Stimulated activated CD8-positive, alpha-beta memory T cell treated with anti-CD3 and anti-CD28 coated beads, Interleukin-15, amount 100 ng/mL, for 48 hours (primary cell): ENCODE data around the gene TIMM23B.
A peak's percentile ranks its signal among the peaks of the same experiment; 100 is the strongest.
"Not testable (repeated sequence)": the region's sequence is repeated elsewhere in the genome, so short reads cannot be mapped to it uniquely, and the experiment has no call there.

Experiments used
- DNase-seq, 2 donors: peaks; one replicate each; pipeline ENCODE4 v3.0.0-alpha.2; 2020; ENCODE audit warnings: low read depth in 2 of 2

TIMM23B gene, protein sequence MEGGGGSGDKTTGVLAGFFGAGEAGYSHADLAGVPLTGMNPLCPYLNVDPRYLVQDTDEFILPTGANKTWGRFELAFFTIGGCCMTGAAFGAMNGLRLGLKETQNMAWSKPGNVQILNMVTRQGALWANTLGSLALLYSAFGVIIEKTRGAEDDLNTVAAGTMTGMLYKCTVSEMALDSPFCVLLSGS

GRCh38 chr10:49941447-49942338, at the start of gene TIMM23B, which contains the start of gene PARG:
TIMM23B (plus strand) TSS chr10:49942053; CDS start chr10:49942195, 142 bp downstream.
PARG (minus strand) TSS chr10:49942027; CDS start chr10:49941725, 302 bp downstream.
- peak; percentile 76 to 78 for DNase-seq

DNA sequence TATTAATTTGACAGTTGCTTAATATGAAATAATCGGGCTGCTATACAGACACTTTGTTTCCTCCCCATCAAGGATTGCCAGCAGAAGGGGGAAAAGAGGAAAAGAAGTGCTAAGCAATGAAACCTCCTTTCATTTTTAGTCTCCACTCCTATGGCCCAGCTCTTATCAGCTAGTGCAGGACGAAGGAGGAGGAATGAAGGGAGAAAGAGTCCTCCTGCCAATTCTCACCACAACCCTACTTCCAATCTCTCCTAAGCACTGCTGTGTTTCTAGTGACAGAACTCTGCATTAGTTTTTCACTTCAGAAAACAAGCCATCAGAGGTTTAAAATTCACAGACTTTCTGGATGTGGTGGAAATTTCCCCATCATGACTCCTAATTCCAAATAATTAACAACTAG, 41.9 kb upstream of the TIMM23B start:
- DNase-seq = not testable (repeated sequence)

GRCh38 chr10:49900406-49900805, 41.4 kb upstream of the TIMM23B start:
- not testable (repeated sequence) for DNase-seq

GRCh38 chr10:49903829-49904228, 38.0 kb upstream of the TIMM23B start:
- DNase-seq = not testable (repeated sequence)

GRCh38 chr10:49908290-49909080, 33.4 kb upstream of the TIMM23B start:
- not testable (repeated sequence) for DNase-seq

DNA sequence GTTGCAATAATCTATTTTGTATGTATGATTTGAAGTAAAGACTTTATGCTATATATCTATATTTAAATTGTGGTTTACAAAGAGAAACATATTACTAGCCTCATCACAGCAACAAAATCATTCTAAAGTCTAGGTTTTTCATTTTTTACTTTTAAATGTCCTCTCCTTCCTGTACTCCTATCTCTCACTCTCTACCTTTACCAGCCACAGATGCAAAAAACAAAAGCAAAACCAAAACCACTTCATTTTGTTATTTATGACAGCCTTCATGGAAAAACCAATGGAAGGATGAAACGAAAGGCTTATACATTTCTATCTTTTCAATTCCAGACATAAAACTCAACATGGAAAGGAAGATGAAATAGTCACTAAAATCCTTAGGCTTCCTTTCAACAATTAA, 31.6 kb upstream of the TIMM23B start:
- DNase-seq = not testable (repeated sequence)

DNA sequence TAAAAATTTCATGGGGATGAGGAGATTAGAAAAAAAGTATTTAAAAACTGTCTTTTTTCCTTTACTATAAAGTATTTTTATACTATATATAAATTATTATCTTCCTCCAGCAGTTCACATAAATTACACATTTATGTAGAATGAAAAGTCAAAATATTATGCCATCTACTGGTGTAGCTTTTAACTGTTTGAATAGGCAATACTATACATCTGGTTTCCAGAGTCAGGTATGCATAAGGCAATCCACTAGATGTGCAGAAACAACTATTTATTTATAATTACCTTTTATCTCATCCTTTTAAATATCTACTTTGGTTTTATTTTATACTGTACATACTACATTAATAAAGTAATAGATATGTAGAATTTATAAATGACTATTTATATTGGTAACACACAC, 25.4 kb upstream of the TIMM23B start:
- DNase-seq = not testable (repeated sequence)

GRCh38 chr10:49917927-49918326, 23.9 kb upstream of the TIMM23B start:
- not testable (repeated sequence) for DNase-seq

GRCh38 chr10:49922041-49922440, 19.8 kb upstream of the TIMM23B start:
- not testable (repeated sequence) for DNase-seq

DNA sequence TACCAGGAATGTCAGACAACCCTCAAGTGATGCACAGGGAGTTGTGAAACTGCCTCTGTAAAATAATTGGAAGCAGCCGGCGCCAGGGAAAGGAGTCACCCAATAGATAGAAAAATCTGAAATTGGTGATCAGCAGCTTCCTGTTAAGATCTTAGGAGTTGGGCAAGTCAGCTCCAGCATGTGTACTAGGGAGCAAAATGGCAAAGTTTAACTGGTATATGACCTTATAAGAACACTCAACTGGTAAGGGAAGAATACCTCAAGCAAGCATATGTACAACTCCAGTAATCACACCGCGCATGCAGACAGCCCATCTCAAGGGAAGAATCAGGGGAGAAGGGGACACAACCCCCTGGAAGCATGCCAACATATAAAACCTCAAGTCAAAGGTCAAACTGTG, 18.3 kb upstream of the TIMM23B start:
- DNase-seq = not testable (repeated sequence)

GRCh38 chr10:49931276-49931675, 10.6 kb upstream of the TIMM23B start:
- not testable (repeated sequence) for DNase-seq

DNA sequence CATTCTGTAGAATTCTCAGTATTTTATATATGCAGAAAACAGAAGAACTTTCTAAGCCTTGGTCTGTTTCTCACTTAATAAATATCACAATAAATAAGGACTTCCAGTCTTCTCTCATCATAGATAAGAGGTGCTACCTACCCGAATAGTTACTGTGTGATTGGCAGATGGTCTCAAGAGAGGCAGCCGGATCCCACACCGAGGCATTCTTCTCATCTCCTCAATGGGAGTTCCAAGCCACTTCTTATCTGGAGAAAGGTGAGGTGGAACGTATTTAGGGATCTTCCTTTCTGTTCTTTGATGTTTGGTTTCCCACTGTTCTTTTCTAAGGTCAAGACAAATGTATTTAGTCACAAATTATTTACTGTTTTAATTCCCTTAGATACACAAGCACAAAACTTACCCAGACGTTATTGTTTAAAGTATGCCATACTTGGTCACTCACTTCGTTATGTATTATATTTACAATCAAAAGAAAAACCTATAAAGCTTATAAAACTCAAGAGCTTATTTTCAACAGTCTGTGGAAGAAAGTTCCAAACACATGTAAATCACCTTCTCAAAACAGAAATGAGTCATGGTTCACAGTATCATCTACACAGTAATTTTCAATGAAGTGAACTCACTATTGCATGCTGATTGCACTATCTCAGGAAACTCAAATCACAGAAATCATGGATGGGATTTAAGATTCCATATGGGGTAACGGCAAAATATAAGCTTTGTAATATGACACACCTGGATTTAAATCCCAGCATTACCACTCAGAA, 9.7 kb upstream of the TIMM23B start:
- DNase-seq = not testable (repeated sequence)

DNA sequence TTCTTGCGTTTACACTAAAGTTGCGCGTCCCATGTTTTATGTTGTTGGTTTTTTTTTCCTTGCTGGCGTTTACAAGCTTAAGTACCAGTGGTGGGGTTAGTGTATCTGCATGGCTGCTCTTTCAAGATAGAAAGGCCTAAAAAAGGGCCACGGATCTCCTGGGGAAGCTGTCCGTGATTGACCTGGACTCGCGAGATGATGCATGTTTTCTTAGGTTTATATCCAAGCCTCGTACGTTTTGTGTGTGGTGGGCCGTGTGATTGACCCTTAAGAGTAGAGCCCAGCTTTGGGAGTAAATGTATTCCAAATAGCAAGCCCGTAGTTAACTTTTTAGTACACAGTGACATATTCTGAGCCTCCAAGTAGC, 469 bp downstream of the TIMM23B start:
- DNase-seq = not testable (repeated sequence)

- not testable (repeated sequence) for DNase-seq
Observed at GRCh38 chr10:49943607-49944006, 1.8 kb downstream of the TIMM23B start.

- not testable (repeated sequence) for DNase-seq
Observed at GRCh38 chr10:49948142-49948541, 6.3 kb downstream of the TIMM23B start.

- not testable (repeated sequence) for DNase-seq
Observed at GRCh38 chr10:49948737-49949136, 6.9 kb downstream of the TIMM23B start.

GRCh38 chr10:49952006-49952405, 10.2 kb downstream of the TIMM23B start:
- not testable (repeated sequence) for DNase-seq

DNA sequence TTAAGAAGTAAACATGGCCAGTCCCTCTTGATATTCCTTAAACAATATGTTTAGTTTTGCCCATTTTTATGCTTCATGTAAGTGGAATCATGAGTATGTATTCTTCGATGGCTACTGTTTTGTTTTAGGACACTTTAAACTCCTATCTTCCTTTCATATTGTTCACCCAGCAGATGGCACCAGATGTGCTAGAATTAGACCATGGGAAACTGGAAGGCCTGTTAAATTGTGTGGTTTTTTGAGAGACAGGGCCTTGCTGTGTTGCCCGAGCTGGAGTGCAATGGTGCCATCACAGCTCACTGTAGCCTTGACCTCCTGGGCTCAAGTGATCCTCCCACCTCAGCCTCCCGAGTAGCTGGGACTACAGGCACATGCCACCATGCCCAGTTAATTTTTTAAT, 11.3 kb downstream of the TIMM23B start:
- not testable (repeated sequence) for DNase-seq

DNA sequence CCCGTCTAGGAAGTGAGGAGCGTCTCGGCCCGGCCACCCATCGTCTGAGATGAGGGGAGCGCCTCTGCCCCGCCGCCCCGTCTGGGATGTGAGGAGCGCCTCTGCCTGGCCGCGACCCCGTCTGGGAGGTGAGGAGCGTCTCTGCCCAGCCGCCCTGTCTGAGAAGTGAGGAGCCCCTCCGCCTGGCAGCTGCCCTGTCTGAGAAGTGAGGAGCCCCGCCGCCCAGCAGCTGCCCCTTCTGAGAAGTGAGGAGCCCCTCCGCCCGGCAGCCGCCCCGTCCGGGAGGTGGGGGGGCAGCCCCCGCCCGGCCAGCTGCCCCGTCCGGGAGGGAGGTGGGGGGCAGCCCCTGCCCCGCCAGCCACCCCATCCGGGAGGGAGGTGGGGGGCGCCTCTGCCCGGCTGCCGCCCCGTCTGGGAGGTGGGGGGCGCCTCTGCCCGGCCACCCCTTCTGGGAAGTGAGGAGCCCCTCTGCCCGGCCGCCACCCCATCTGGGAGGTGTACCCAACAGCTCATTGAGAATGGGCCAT, 28.5 kb downstream of the TIMM23B start:
- DNase-seq = not testable (repeated sequence)

DNA sequence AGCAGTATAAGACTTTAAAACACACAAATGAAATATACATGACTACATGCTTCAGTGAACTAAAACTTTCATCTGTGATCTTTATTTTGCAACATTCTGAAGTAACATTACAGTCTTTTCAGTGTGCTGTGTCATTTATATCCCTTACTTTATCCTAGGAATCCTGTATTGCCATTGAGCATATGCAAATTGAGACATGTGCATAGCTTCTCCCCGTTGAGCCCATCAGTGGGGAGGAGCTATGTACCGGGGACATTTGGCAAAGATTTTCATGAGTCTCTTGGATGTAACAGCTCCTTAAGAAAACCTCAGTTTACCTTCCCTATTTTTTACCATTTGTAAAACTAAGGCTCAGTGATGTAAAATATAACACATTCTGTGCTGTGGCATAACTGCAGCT, 29.6 kb downstream of the TIMM23B start:
- DNase-seq = not testable (repeated sequence)

DNA sequence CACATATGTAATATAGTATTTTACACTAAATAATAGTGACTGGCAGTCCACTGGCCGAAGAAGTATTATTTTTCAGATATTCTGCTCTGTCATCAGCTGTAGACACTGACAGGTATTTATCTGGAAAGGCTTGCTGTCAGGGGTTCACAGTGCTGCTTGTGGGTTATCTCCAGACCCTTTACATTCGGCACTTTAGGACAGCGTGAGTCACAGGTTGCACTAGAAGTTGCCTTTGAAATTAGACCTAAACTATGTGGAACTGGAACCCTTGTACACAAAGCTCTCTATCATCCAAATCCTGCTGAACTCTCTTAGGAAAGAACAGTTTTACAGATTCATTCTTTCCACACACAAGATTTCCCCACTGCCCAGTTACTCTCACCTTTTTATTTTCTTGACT, 30.2 kb downstream of the TIMM23B start:
- not testable (repeated sequence) for DNase-seq
